ENCODE data around the gene DPCD. TPM values are rescaled to one million over a fixed set of nuclear protein-coding genes. Genes with fewer than 3 reads are reported as not detected.

The DPCD gene
- total RNA-seq, 1 experiment from 2014 or later, result 39.5 TPM

DNA sequence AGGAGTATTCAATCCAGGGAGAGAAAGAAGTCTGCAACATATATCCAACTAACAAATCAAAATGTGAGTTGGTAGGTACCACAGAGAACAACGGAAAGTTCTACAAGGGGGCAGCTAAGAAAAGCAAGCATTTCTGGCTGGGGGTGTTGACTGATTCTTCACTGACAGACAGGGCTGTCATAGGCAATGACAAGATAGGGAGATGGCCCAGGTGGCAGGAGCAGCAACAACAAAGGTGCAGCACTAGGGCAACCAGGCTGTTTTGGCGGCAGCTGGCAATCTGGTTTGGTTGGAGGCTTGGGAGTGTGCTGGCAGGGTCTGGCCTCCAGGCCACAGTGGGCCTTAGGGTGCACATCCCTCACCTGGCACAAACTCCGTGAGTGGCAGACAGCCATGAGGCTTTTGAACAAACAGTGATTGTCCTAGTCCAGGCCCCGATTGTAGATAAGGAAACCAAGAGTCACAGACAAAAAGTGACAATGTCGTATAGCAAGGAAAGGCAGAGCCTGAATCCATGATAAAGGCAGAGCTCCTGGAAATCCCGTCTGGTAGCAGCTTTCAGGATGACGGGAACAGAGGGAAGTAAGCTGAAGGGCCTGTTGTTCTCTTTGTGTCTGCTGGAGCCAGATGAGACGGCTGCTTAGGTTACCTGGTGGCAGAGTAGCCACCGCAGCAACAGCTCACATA, 28.4 kb downstream of the DPCD start (continued):
- TF ChIP-seq EZH2 (IDR thresholded peaks at IDR 0.05), result no peak

DNA sequence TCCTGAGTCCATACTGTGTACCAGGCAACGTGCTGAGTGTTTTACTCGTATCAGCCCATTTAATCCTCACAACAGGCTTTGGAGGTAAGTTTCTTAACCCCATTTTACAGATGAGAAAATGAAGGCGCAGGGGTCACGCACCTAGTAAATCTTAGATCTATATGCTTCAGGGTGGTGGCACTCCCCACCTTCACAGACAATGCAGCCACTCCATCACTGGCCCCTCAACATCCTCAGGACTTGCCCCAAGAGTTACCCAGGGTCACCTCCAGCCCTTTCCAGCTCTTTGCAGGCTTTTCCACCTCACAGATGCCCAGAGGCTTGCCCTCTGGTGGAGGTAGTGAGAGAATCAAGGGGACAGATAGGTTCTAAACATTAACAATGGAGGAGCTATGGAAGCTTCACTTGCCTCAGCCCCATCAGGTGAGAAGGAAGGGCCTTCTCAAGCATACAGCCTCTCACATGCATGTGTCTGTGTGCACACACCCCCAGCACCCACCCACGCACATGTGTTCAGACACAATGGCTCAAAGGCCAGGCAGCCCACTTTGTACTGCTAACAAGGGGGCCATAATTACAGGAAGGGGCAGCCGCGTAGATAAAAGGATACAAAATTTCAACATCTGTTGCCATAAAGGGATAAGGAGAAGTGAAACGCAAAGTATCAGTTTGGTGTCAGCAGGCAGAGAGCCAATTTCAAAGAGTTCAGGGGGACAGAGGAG, 29.1 kb downstream of the DPCD start:
- Histone ChIP-seq H3K9me2 (ENCODE audit: insufficient read depth) (no peaks in the 10 kb centered on the region), H3K4me1 (ENCODE audit: control insufficient read depth in 1 of 2, insufficient read depth in 2 of 2, low read length in 2 of 2) (no peaks in the 10 kb centered on the region), H3K36me3 (ENCODE audit: control insufficient read depth in 1 of 2, insufficient read depth in 2 of 2, low read length in 2 of 2) (no peaks in the 10 kb centered on the region), H2AFZ (ENCODE audit: low read depth, low read length, poor library complexity, severe bottlenecking) (no peak overlapping the region), H3K4me2 (ENCODE audit: low read length) (no peak overlapping the region), H3K27me3 (ENCODE audit: insufficient read depth, low read length) (no peaks in the 10 kb centered on the region), H3K27ac (ENCODE audit: low read depth, low read length) (no peak overlapping the region), H3K9me3 (ENCODE audit: control insufficient read depth in 1 of 2, insufficient read depth in 1 of 2, low read depth in 1 of 2, low read length in 2 of 2) (no peaks in the 10 kb centered on the region), H3K79me2 (ENCODE audit: insufficient read depth, low read length) (no peaks in the 10 kb centered on the region), H3K4me3 (replicated peaks in 1 of 2; ENCODE audit: low read depth in 1 of 2, low read length in 2 of 2) (no peak overlapping the region), H4K20me1 (ENCODE audit: insufficient read depth) (no peaks in the 10 kb centered on the region), H3K9ac (ENCODE audit: low read length) (no peak overlapping the region)
- TF ChIP-seq YY1 (IDR thresholded peaks at IDR 0.05; ENCODE audit: extremely low read depth, insufficient replicate concordance, low read depth, low read length), result no peak
- TF ChIP-seq, protein P1, sequence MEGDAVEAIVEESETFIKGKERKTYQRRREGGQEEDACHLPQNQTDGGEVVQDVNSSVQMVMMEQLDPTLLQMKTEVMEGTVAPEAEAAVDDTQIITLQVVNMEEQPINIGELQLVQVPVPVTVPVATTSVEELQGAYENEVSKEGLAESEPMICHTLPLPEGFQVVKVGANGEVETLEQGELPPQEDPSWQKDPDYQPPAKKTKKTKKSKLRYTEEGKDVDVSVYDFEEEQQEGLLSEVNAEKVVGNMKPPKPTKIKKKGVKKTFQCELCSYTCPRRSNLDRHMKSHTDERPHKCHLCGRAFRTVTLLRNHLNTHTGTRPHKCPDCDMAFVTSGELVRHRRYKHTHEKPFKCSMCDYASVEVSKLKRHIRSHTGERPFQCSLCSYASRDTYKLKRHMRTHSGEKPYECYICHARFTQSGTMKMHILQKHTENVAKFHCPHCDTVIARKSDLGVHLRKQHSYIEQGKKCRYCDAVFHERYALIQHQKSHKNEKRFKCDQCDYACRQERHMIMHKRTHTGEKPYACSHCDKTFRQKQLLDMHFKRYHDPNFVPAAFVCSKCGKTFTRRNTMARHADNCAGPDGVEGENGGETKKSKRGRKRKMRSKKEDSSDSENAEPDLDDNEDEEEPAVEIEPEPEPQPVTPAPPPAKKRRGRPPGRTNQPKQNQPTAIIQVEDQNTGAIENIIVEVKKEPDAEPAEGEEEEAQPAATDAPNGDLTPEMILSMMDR (IDR thresholded peaks at IDR 0.05 in 2 of 3, conservative IDR thresholded peaks at IDR 0.05 in 1 of 3; ENCODE audit: borderline replicate concordance in 1 of 3, insufficient read depth in 1 of 3, low read depth in 2 of 3, low read length in 2 of 3), result peak; percentile 14 to 37 (median 22); a peak in 3 of 6 replicates
- ChIA-PET POLR2A (no interaction called here), CTCF (interaction anchor here (0.7 to 2.1 kb wide), 4 partner anchors 11 to 404 kb away, joined by 3 to 8 read pairs (median 6); no protein-coding TSS in a partner anchor), RAD21 (ENCODE audit: low non-redundant PET in 1 of 2, low total read pairs in 2 of 2, uncharacterized antibody in 2 of 2, unreplicated experiment in 2 of 2) (interaction anchor here in 1 of 2 experiments (0.6 to 1.1 kb wide), 2 partner anchors 15 to 135 kb away, joined by 3 read pairs; no protein-coding TSS in a partner anchor)
- peak; percentile 76 for ATAC-seq
- no TSS peak for BruUV-seq (replicated peaks)
- no peak for DNase-seq (ENCODE audit: low read depth, low spot score)
- intact Hi-C loops (cut with micrococcal nuclease), result no loop called here

Data from HCT116 (cell line).